GM12878 (cell line): ENCODE results near the gene ZNF124. TPM values are rescaled to one million over a fixed set of nuclear protein-coding genes. Genes with fewer than 3 reads are reported as not detected.

Source experiments
- ATAC-seq: fragments of 200-7000 bp; cut with Tn5 transposase; 3 replicates; pipeline ENCODE4 v1.9.1; 2020; ENCODE audit warnings: mild to moderate bottlenecking, moderate library complexity
- BruUV-seq: library from RNA; stranded (reverse); fragments of 400-500 nt; replicated peaks from 2 replicates; lab custom pipeline; 2021; lab: Mats Ljungman, UMichigan
- CTCF ChIA-PET: fragments of 300-600 bp; sonication (Branson Sonifier 250); formaldehyde crosslinking; extraction: SDS; loops from one replicate; lab custom pipeline; 2021; ENCODE audit warnings: inconsistent platforms; lab: Yijun Ruan, JAX
- POLR2A ChIA-PET: fragments of 350-600 bp; formaldehyde crosslinking; extraction: SDS; loops from one replicate; lab custom pipeline; 2021; ENCODE audit warnings: inconsistent platforms; lab: Charles Lee
- RAD21 ChIA-PET: fragments of 300-600 bp; sonication (Branson Sonifier 250); formaldehyde crosslinking; loops from one replicate; lab custom pipeline; 2023; ENCODE audit warnings: antibody characterized with exemption; ENCODE audit not compliant: unreplicated experiment; lab: Charles Lee
- SMC1A ChIA-PET: fragments of 300-600 bp; sonication (Branson Sonifier 250); formaldehyde crosslinking; loops from one replicate; lab custom pipeline; 2023; ENCODE audit not compliant: unreplicated experiment, uncharacterized antibody; lab: Charles Lee
- DNase-seq: peaks from one replicate; pipeline ENCODE4 v3.0.0-alpha.2; 2011; ENCODE audit warnings: low read depth, low spot score
- FAIRE-seq: peaks from 3 replicates; lab custom pipeline; 2011; peaks lifted over from hg19 to GRCh38; lab: Jason Lieb, UNC
- H2AFZ ChIP-seq: 2 replicates; pipeline ENCODE4 v1.6.0; 2011; ENCODE audit warnings: low read depth, low read length, control low read depth; ENCODE audit not compliant: control insufficient read depth
- H3K27ac ChIP-seq: 2 replicates; pipeline ENCODE4 v1.5.1; 2011; ENCODE audit warnings: control low read depth; ENCODE audit not compliant: control insufficient read depth, insufficient read depth
- H3K27me3 ChIP-seq, 2 experiments: replicated peaks in 1 of 2; 2 replicates each; pipeline versions ENCODE4 v1.6.0 to v1.6.1; 2011; ENCODE audit warnings: low read length in 1 of 2; ENCODE audit not compliant: control insufficient read depth in 2 of 2, insufficient read depth in 2 of 2
- H3K36me3 ChIP-seq, 2 experiments: 2 replicates each; pipeline ENCODE4 v1.5.1; 2011; ENCODE audit warnings: low read length in 1 of 2; ENCODE audit not compliant: control insufficient read depth in 2 of 2, insufficient read depth in 2 of 2
- H3K4me1 ChIP-seq: 2 replicates; pipeline ENCODE4 v1.6.1; 2011; ENCODE audit warnings: mild to moderate bottlenecking, low read length, moderate library complexity, mixed read lengths; ENCODE audit not compliant: control insufficient read depth, insufficient read depth
- H3K4me2 ChIP-seq: 2 replicates; pipeline ENCODE4 v1.6.0; 2011; ENCODE audit warnings: control low read depth; ENCODE audit not compliant: control insufficient read depth, insufficient read depth
- H3K4me3 ChIP-seq: fragments of 200-600 bp; sonication (generic); 2 replicates; pipeline ENCODE4 v1.5.1; 2016
- H3K79me2 ChIP-seq: 2 replicates; pipeline ENCODE4 v1.6.0; 2011; ENCODE audit warnings: low read length; ENCODE audit not compliant: control insufficient read depth, insufficient read depth
- H3K9ac ChIP-seq: 2 replicates; pipeline ENCODE4 v1.8.0; 2011; ENCODE audit warnings: low read length, control low read depth, mixed read lengths; ENCODE audit not compliant: control insufficient read depth, insufficient read depth
- H3K9me3 ChIP-seq: replicated peaks from 3 replicates; pipeline ENCODE4 v1.5.1; 2011; ENCODE audit warnings: mild to moderate bottlenecking, low read length; ENCODE audit not compliant: control insufficient read depth, insufficient read depth
- H4K20me1 ChIP-seq: 2 replicates; pipeline ENCODE4 v1.6.0; 2011; ENCODE audit not compliant: control insufficient read depth, insufficient read depth
- EGR1 ChIP-seq, 2 experiments: IDR thresholded peaks; 1 replicate in 1 of 2; 2 replicates in 1 of 2; pipeline ENCODE4 v1.6.1; 2011 to 2012; ENCODE audit warnings: low read depth in 2 of 2, low read length in 2 of 2, borderline replicate concordance in 1 of 2, mild to moderate bottlenecking in 1 of 2, moderate library complexity in 1 of 2
- LARP7 ChIP-seq: fragments of 450-650 bp; IDR thresholded peaks from 2 replicates; pipeline ENCODE4 v1.6.1; 2017; ENCODE audit warnings: mild to moderate bottlenecking
- MYB ChIP-seq: fragments of 150-350 bp; IDR thresholded peaks from 2 replicates; pipeline ENCODE4 v1.6.1; 2014; ENCODE audit warnings: mild to moderate bottlenecking, low read depth, low read length, borderline replicate concordance
- NRF1 ChIP-seq: conservative IDR thresholded peaks from 2 replicates; pipeline ENCODE4 v1.6.1; 2011; ENCODE audit warnings: mild to moderate bottlenecking, low read depth, low read length, improper control_type of control experiment
- PAX5 ChIP-seq: IDR thresholded peaks from 2 replicates; pipeline ENCODE4 v1.6.1; 2011; ENCODE audit warnings: low read depth, low read length, borderline replicate concordance
- PML ChIP-seq: IDR thresholded peaks from 2 replicates; pipeline ENCODE4 v1.6.1; 2012; ENCODE audit warnings: low read length, inconsistent platforms
- SMAD1 ChIP-seq: fragments of 450-650 bp; IDR thresholded peaks from 2 replicates; pipeline ENCODE4 v1.6.1; 2018; ENCODE audit warnings: mild to moderate bottlenecking, low read depth; ENCODE audit not compliant: partially characterized antibody
- SRF ChIP-seq, 2 experiments: IDR thresholded peaks; 2 replicates each; pipeline ENCODE4 v1.6.1; 2011; ENCODE audit warnings: low read depth in 2 of 2, low read length in 2 of 2, mild to moderate bottlenecking in 1 of 2, moderate library complexity in 1 of 2
- STAT1 ChIP-seq: fragments of 450-650 bp; conservative IDR thresholded peaks from 2 replicates; pipeline ENCODE4 v1.6.1; 2014; ENCODE audit warnings: antibody characterized with exemption, mild to moderate bottlenecking
- ZBTB40 ChIP-seq: fragments of 450-650 bp; IDR thresholded peaks from 2 replicates; pipeline ENCODE4 v1.6.1; 2016; ENCODE audit warnings: mild to moderate bottlenecking, moderate library complexity, borderline replicate concordance
- ZZZ3 ChIP-seq: IDR thresholded peaks from 2 replicates; pipeline ENCODE4 v1.6.1; 2011; ENCODE audit warnings: low read depth; ENCODE audit not compliant: control insufficient read depth, insufficient read length
- WGBS: methylation state at CpG from one replicate; pipeline ENCODE4 v1.1.6; 2016; ENCODE audit warnings: low lambda C conversion rate; ENCODE audit not compliant: insufficient replicate concordance, insufficient coverage; ENCODE audit errors: missing lambda C conversion rate; 5-methylcytosine and 5-hydroxymethylcytosine counted together
- in situ Hi-C: fragments of 300-500 bp; cut with MboI; formaldehyde crosslinking; loops from 9 replicates; pipeline ENCODE4 v1.14.3; 2018; ENCODE audit warnings: mixed read lengths
- intact Hi-C: fragments of 100-400 bp; cut with micrococcal nuclease; formaldehyde crosslinking; loops from one replicate; pipeline ENCODE4 v1.14.2; 2022; ENCODE audit not compliant: unreplicated experiment
- polyA plus RNA-seq, 11 experiments: library from polyadenylated mRNA; depleted of rRNA in 4 of 11; unstranded in 6 of 11; stranded (reverse) in 5 of 11; fragments of >200 nt; fragmentation: Nextera tagmentation in 4 of 11; fragmentation: Illumina TruSeq in 1 of 11; extraction: Ambion mirVana in 4 of 11; extraction: Trizol in 1 of 11; gene quantifications; 1 replicate in 1 of 11; 2 replicates in 10 of 11; pipeline versions ENCODE4 v1.2.1 to v1.2.3, GENCODE V29; 2011 to 2016; ENCODE audit warnings: inconsistent platforms in 2 of 11, missing spikeins in 2 of 11, low read depth in 1 of 11
- total RNA-seq, 4 experiments: library from RNA; depleted of rRNA in 3 of 4; stranded (reverse); fragments of >200 nt in 3 of 4; fragmentation: Illumina TruSeq in 1 of 4; extraction: Trizol in 1 of 4; gene quantifications; 2 replicates each; pipeline versions ENCODE4 v1.2.1 to v1.2.3, GENCODE V29; 2013 to 2021

ZNF124 gene
- total and polyA plus RNA-seq, 10 of the 15 experiments (the other 5 are each of a cell fraction or from before 2014, with no cell fraction given), result 6.8 to 37.5 (median 12.5) TPM

DNA sequence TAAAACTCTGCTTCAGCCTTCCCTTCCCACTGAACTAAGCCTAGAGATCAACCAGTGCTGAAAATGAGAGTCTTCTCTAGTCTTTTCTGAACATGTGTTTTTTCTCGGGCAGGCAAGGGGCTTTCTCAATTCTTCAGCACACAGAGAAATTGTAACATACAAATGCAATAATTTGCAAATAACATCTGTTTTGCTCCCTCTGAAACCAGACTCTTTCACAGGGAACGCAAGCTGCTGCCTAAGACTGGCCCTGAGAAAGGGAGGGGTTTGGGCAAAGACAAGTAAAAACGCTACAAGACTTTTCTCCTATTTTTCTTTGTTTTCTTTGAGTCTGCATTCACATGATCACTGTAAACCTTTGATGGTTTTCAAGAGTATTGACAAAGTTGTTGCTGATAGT is 44.4 kb upstream of the ZNF124 start:
- Histone ChIP-seq H3K9me3 (no peaks in the 10 kb centered on the region), H3K27me3 (no peaks in the 10 kb centered on the region), H3K4me2 (no peak overlapping the region), H3K79me2 (no peaks in the 10 kb centered on the region), H3K4me3 (no peak overlapping the region), H3K27ac (no peak overlapping the region), H3K4me1 (peaks cover 21% of the 10 kb centered on the region), H3K36me3 (no peaks in the 10 kb centered on the region), H4K20me1 (no peaks in the 10 kb centered on the region), H2AFZ (no peak overlapping the region), H3K9ac (no peak overlapping the region)
- intact Hi-C loops, result loop anchor here (10.0 kb wide), 1 partner anchor 269 kb away; no protein-coding TSS in a partner anchor
- FAIRE-seq (no peak), DNase-seq (no peak), ATAC-seq (no peak)
- BruUV-seq, result no TSS peak
- CTCF ChIA-PET, result interaction anchor here (0.8 kb wide), 1 partner anchor 883 kb away, joined by 4 read pairs; no protein-coding TSS in a partner anchor
- in situ Hi-C loops, result no loop called here
- 42% methylated on average over 3 of the region's 3 CpGs for WGBS
- POLR2A ChIA-PET, result interaction anchor here (1.3 kb wide), 1 partner anchor 112 kb away, joined by 3 read pairs; no protein-coding TSS in a partner anchor
- TF ChIP-seq ZZZ3 (no peak), NRF1 (no peak), SRF (IDR thresholded peaks at IDR 0.05; ENCODE audit: low read depth in 2 of 2, low read length in 2 of 2) (no peak), EGR1 (IDR thresholded peaks at IDR 0.05; ENCODE audit: borderline replicate concordance in 1 of 2, low read depth in 2 of 2, low read length in 2 of 2) (no peak), PAX5 (no peak), STAT1 (no peak), SMAD1 (no peak), MYB (no peak), ZBTB40 (no peak), PML (no peak), LARP7 (no peak)
- SMC1A ChIA-PET, result interaction anchor here (1.3 to 1.4 kb wide), 2 partner anchors 9 to 138 kb away, joined by 3 to 5 read pairs; partner anchors contain the start of gene ZNF670
- RAD21 ChIA-PET, result no interaction called here
